ENCODE data around the gene RUSF1.
A peak's percentile ranks its signal among the peaks of the same experiment; 100 is the strongest.

The RUSF1 gene

GRCh38 chr16:31467151-31467773, 40.9 kb downstream of the RUSF1 start:
- DNase-seq, result no peak

DNA sequence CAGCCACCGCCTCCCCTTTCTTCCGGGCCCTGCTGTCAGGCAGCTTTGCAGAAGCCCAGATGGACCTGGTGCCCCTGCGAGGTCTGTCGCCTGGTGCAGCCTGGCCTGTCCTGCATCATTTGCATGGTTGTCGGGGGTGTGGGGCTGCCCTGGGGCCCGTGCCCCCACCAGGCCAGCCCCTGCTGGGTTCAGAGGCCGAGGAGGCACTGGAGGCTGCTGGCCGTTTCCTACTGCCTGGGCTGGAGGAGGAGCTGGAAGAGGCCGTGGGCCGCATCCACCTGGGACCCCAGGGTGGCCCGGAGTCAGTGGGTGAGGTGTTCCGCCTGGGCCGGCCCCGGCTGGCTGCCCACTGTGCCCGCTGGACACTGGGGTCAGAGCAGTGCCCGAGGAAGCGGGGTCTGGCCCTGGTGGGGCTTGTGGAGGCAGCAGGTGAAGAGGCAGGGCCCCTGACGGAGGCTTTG, 41.8 kb downstream of the RUSF1 start:
- no peak for DNase-seq

- DNase-seq, result no peak
These were observed 42.3 kb downstream of the RUSF1 start for GRCh38 chr16:31465788-31466370.

DNA sequence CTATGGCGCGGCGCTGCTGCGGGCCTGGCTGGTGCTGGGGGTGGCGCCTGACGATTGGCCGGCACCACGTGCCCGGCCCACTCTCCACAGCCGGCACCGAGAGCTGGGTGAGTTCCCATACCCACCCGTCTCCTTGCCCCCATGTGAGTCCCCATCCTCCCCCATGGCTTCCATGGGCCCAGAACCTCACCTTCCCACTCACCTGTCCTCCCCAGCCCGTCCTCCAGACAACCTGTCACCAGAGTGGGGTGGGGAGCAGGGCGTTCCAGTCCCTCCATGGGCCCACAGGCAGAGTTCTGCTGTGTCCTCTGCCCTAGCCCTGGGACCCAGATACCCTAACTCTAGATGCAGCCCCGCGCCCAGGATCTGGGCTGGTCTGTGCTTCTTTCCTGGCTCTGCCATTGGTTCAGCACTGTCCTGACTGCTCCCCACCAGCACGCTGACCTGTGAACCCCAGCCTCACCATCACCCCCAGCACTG, 43.4 kb downstream of the RUSF1 start:
- no peak for DNase-seq

DNA sequence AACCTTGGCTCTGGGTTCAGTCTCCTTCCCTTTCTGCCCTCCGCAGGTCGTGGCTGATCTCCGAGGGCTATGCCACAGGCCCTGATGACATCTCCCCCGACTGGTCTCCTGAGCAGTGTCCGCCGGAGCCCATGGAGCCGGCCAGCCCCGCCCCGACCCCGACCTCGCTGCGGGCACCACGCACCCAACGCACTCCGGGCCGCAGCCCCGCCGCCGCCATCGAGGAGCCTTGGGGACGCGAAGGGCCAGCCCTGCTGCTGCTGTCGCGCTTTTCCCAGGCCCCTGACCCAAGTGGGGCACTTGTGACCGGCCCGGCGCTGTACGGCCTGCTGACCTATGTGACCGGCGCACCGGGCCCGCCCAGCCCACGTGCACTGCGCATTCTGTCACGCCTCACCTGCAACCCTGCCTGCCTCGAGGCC, 43.8 kb downstream of the RUSF1 start:
- no peak for DNase-seq

- DNase-seq, result no peak
These were observed 46.0 kb downstream of the RUSF1 start for GRCh38 chr16:31461921-31462804.

DNA sequence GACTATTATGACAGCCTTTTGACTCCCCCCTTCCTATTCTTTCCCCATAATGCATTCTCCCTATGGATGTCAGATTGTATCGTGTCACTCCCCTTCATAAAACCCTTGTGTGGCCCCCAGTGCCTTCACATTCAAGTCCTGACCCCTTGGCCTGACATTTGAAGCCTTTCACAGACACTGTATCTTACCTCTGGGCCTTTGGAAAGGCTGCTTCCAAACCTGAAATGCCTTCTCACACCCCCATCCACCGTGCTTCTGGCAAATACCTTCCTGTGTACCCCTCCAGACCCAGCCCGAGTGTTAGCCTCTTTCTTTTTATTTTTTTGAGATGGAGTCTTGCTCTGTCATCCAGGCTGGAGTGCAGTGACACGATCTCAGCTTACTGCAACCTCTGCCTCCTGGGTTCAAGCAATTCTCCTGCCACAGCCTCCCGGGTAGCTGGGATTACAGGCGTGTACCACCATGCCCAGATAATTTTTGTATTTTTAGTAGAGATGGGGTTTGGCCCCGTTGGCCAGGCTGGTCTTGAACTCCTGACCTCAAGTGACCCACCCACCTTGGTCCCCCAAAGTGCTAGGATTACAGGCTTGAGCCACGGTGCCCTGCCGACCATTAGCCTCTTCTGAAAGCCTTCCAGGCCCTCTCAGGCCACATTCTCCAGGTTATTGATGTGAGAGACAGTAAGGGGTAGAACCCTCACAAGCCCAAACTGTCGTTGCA, 46.8 kb downstream of the RUSF1 start:
- DNase-seq, result no peak

GRCh38 chr16:31460582-31461002, 47.6 kb downstream of the RUSF1 start:
- DNase-seq, result no peak

GRCh38 chr16:31459687-31460581, 48.3 kb downstream of the RUSF1 start:
- peak; percentile 100 for DNase-seq

- peak; percentile 98 for DNase-seq
These were observed 49.1 kb downstream of the RUSF1 start, which contains the start of gene ARMC5 for GRCh38 chr16:31458844-31459686. ARMC5 (plus strand) TSS chr16:31459501; CDS start chr16:31459525, 24 bp downstream.

DNA sequence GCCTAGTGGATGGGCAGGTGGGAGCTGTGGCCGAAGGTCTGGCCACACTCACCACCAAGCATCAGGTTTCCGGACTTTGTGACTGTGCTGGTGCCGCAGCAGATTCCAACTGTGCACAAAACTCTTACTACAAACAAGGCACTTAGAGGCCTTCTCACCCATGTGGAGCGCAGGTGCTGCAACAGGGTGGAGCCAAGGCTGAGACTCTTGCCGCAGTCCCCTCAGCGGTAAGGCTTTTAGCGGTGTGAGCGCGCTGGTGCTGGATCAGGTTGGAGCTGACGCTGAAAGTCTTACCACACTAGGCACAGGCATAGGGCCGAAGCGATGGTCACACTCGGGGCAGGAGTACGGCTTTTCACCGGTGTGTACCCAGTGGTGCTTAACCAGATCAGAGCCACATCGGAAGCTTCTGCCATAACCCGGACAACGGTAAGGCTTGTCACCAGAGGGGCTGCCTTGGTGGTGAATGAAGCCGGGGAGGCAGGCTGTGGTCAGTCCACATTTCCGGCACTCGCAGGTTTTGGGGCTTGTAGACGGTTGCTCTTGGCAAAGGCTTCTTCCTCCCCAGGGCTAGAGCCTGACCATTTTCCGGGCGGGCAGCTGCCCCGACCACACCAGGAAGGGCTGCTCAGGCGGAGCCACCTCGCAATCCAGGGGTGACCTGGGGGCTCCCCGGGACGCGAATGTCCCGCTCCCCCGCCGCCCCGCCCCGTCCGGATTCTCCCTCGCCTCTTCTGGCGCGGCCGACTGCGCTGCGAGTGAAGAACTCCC, 49.9 kb downstream of the RUSF1 start:
- DNase-seq, result peak; percentile 61

DNA sequence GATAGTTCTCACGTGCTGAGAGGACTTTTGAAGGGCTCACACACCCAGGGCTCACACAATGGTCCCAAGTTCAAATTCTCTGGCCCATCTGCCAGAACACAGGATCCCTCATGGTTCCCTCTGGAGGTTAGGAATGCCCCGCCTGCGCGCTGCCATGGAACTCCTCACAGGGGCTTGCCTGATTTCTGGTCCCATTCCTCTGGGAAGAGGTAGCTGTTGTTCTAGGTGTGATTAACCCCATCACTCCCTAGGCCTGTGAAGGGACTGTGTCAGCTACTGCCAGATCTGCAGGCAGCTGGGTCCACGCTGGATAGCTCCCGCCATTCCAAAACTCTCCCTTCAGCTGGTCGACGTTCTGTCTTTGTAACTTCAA, 51.2 kb downstream of the RUSF1 start:
- no peak for DNase-seq

DNA sequence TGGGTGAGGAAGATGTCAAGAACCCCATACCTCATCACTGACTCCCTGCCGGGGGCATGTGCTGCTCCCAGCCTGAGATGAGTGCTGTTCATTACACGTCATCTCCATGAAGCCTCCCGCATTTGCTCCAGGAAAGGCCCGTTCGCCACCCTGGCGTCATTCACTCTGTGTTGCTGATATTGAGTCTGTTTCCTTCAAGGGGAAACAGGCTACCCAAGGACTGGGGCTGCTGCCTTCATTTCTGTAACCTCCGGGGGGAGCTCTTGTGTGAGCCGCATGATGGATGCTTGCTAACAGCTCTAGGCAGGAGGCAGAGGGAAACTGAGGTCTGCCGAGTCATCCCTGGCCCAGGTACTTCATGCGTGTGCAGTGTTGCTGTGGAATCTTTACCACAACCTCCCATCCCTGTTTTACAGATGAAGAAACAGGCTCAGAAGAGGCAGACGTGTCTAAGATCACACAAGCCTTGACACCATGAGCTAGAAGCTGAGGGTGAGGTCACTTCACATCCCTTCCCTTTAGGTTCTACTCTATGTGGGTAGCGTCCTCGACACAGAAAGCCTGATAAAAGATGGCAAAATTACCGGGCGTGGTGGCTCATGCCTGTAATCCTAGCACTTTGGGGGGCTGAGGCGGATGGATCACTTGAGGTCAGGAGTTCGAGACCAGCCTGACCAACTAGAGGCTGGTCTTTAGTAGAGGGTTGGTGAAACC, 52.4 kb downstream of the RUSF1 start:
- peak; percentile 45 for DNase-seq

DNA sequence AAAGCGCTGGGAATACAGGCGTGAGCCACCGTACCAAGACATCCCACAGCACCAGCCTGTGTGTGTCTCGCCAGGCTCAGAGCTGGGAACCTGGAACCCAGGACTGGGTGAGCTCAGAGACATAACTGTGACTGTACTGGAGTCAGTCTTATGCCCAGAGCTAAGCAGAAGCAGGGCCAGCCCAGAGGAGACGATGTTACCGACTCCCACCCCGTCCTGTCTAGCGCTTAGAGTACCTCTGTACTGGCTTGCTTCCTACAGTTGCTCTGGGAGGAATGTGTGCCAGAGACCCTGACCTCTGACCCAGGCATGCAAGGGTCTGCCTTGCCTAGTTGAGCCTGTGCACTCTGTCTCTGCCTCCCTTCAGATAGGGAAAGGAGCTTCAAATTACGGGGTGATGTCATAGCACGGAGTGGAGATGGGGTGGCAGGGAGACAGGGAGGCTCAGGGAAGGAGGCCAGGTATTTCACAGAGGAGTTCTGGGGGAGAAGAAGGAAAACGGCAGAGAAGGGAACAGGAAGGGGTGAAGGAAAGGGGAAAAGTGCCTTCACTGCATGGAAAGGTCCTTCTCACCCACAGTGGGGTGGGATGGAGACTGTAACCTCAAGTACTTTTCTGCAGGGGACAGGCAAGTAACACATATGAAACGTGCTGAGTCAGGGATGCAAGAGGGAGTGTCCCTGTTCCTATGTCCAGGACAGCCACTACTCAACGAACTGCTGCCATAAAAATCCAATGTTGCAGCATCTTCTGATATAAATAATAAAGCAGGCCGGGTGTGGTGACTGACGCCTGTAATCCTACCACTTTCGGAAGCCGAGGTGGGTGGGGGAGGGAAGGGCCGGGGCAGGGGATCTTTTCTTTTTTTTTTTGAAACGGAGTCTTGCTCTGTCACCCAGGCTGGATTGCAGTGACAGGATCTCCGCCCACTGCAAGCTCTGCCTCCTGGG, 54.7 kb downstream of the RUSF1 start:
- DNase-seq, result no peak

- DNase-seq, result no peak
These were observed 55.5 kb downstream of the RUSF1 start for GRCh38 chr16:31452631-31453106.

GRCh38 chr16:31451681-31452351, 56.4 kb downstream of the RUSF1 start:
- peak; percentile 26 for DNase-seq

DNA sequence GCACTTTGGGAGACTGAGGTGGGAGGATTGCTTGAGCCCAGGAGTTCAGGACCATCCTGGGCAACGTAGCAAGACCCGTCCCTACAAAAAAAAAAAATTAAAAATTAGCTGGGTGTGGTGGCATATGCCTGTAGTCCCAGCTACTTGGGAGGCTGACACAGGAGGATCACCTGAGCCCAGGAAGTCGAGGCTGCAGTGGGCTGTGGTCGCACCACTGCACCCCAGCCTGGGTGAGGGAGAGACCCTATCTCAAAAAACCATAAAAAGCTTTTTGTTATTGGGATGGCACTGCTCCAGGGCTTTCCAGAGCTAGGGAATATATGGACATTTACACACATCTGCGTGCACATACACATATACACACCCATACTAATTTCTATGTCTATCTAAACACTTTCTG, 57.0 kb downstream of the RUSF1 start:
- DNase-seq, result no peak
